SK-N-SH (cell line): ENCODE measurements around the gene MMP14.

ENCODE experiments used
- ELF1 ChIP-seq: IDR thresholded peaks from 2 replicates; pipeline ENCODE4 v1.4.0; 2012
- GATA2 ChIP-seq: sonication (generic); formaldehyde crosslinking; IDR thresholded peaks from 2 replicates; pipeline ENCODE4 v1.5.0; 2020; ENCODE audit warnings: mild to moderate bottlenecking, missing genetic modification reagents
- TAF1 ChIP-seq: IDR thresholded peaks from 2 replicates; pipeline ENCODE4 v1.6.1; 2012; ENCODE audit warnings: low read depth, mild to moderate bottlenecking, low read length, moderate library complexity, borderline replicate concordance
- TF ChIP-seq, protein P1 (sequence below): fragments of 200-600 bp; sonication (generic); IDR thresholded peaks from 2 replicates; pipeline ENCODE4 v1.6.1; 2017; ENCODE audit warnings: antibody characterized with exemption, mild to moderate bottlenecking, moderate library complexity

- TF ChIP-seq ELF1 (no peak), GATA2 (CRISPR knock-in tag) (no peak), TAF1 (no peak)
- TF ChIP-seq, protein P1, sequence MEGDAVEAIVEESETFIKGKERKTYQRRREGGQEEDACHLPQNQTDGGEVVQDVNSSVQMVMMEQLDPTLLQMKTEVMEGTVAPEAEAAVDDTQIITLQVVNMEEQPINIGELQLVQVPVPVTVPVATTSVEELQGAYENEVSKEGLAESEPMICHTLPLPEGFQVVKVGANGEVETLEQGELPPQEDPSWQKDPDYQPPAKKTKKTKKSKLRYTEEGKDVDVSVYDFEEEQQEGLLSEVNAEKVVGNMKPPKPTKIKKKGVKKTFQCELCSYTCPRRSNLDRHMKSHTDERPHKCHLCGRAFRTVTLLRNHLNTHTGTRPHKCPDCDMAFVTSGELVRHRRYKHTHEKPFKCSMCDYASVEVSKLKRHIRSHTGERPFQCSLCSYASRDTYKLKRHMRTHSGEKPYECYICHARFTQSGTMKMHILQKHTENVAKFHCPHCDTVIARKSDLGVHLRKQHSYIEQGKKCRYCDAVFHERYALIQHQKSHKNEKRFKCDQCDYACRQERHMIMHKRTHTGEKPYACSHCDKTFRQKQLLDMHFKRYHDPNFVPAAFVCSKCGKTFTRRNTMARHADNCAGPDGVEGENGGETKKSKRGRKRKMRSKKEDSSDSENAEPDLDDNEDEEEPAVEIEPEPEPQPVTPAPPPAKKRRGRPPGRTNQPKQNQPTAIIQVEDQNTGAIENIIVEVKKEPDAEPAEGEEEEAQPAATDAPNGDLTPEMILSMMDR: no peak
Observed at GRCh38 chr14:22814373-22814772, 22.0 kb upstream of the MMP14 start.
